BLaER1 treated with 17β-estradiol and CSF1 and Interleukin-3, amounts not matched to agents 10 nM and 100 nM (cell line): ENCODE measurements around the gene OSM.

Experiments
- H3K27ac ChIP-seq, 11 experiments: shearing (Covaris generic); formaldehyde crosslinking; 2 replicates each; pipeline ENCODE4 v1.8.1; 2022
- H3K27me3 ChIP-seq, 11 experiments: shearing (Covaris generic); formaldehyde crosslinking; 2 replicates each; pipeline ENCODE4 v1.8.1; 2022
- H3K36me3 ChIP-seq, 11 experiments: shearing (Covaris generic); formaldehyde crosslinking; 2 replicates each; pipeline ENCODE4 v1.8.1; 2022
- H3K4me1 ChIP-seq, 10 experiments: shearing (Covaris generic); formaldehyde crosslinking; 2 replicates each; pipeline ENCODE4 v1.8.1; 2022
- H3K4me2 ChIP-seq, 11 experiments: shearing (Covaris generic); formaldehyde crosslinking; 2 replicates each; pipeline ENCODE4 v1.8.1; 2022
- H3K4me3 ChIP-seq, 10 experiments: shearing (Covaris generic); formaldehyde crosslinking; 2 replicates each; pipeline ENCODE4 v1.8.1; 2022
- H3K9ac ChIP-seq, 11 experiments: shearing (Covaris generic); formaldehyde crosslinking; 2 replicates each; pipeline ENCODE4 v1.8.1; 2022
- H3K9me3 ChIP-seq, 11 experiments: shearing (Covaris generic); formaldehyde crosslinking; replicated peaks in 1 of 11; 2 replicates each; pipeline ENCODE4 v1.8.1; 2022
- H4K20me1 ChIP-seq, 11 experiments: shearing (Covaris generic); formaldehyde crosslinking; 2 replicates each; pipeline ENCODE4 v1.8.1; 2022
- Cebpa-rat ChIP-seq, 11 experiments: shearing (Covaris generic); IDR thresholded peaks; 2 replicates each; pipeline ENCODE4 v1.8.1; 2022

The OSM gene

GRCh38 chr22:30290342-30291057 is 23.8 kb upstream of the OSM start:
- H3K4me3 ChIP-seq: peak overlapping the region in 7 of 10 experiments; percentile 69 to 80 (median 73); a peak in 10 of 20 replicates
- H3K9me3 ChIP-seq: no peaks in the 10 kb centered on the region
- H3K27ac ChIP-seq: peak overlapping the region; percentile 12 to 89 (median 78); a peak in 20 of 22 replicates

GRCh38 chr22:30289980-30290313 is 23.3 kb upstream of the OSM start:
- Histone ChIP-seq H3K9ac (peak overlapping the region; percentile 49 to 83 (median 76); a peak in 20 of 22 replicates), H3K36me3 (peaks cover 19 to 40% (median 32%) of the 10 kb centered on the region in 11 experiments; a peak in 21 of 22 replicates), H4K20me1 (peaks cover 0 to 29% (median 0%) of the 10 kb centered on the region in 11 experiments; a peak in 3 of 22 replicates), H3K9me3 (no peaks in the 10 kb centered on the region), H3K4me3 (peak overlapping the region; percentile 61 to 82 (median 73); a peak in 17 of 20 replicates), H3K27ac (peak overlapping the region in 10 of 11 experiments; percentile 48 to 89 (median 80); a peak in 20 of 22 replicates), H3K27me3 (no peaks in the 10 kb centered on the region), H3K4me1 (peaks cover 64 to 89% (median 70%) of the 10 kb centered on the region in 10 experiments), H3K4me2 (peak overlapping the region; percentile 96 to 100 (median 99))
- TF ChIP-seq Cebpa-rat (IDR thresholded peaks at IDR 0.05): no peak

More at GRCh38 chr22:30290342-30291057, 23.8 kb upstream of the OSM start:
- Histone ChIP-seq H3K4me1 (peaks cover 58 to 89% (median 74%) of the 10 kb centered on the region in 10 experiments), H3K9ac (peak overlapping the region; percentile 49 to 83 (median 76); a peak in 20 of 22 replicates), H3K27me3 (no peaks in the 10 kb centered on the region), H4K20me1 (peaks cover 0 to 34% (median 0%) of the 10 kb centered on the region in 11 experiments; a peak in 3 of 22 replicates), H3K4me2 (peak overlapping the region; percentile 96 to 100 (median 99)), H3K36me3 (peaks cover 19 to 40% (median 36%) of the 10 kb centered on the region in 11 experiments; a peak in 21 of 22 replicates)
- TF ChIP-seq Cebpa-rat (IDR thresholded peaks at IDR 0.05): no peak

GRCh38 chr22:30289141-30289979 is 22.7 kb upstream of the OSM start, which contains the start of gene CASTOR1:
Gene CASTOR1 (minus strand): TSS chr22:30289505. CDS start chr22:30289497, 8 bp downstream.
- H3K36me3 ChIP-seq: peaks cover 17 to 36% (median 27%) of the 10 kb centered on the region in 11 experiments; a peak in 21 of 22 replicates
- peak within 1 kb of the TSS; percentile 61 to 82 (median 73) for H3K4me3 ChIP-seq
- H3K27ac ChIP-seq: peak within 1 kb of the TSS; percentile 36 to 89 (median 78); a peak in 20 of 22 replicates
- no peaks in the 10 kb centered on the region for H3K9me3 ChIP-seq
- H4K20me1 ChIP-seq: peaks cover 0 to 26% (median 0%) of the 10 kb centered on the region in 11 experiments; a peak in 3 of 22 replicates
- H3K27me3 ChIP-seq: no peaks in the 10 kb centered on the region
- H3K9ac ChIP-seq: peak within 1 kb of the TSS; percentile 70 to 87 (median 81)
- TF ChIP-seq Cebpa-rat (IDR thresholded peaks at IDR 0.05): no peak
- peaks cover 62 to 91% (median 71%) of the 10 kb centered on the region in 10 experiments for H3K4me1 ChIP-seq
- H3K4me2 ChIP-seq: peak within 1 kb of the TSS; percentile 96 to 100 (median 99)

GRCh38 chr22:30288419-30289140 is 21.9 kb upstream of the OSM start:
- Histone ChIP-seq H3K27me3 (no peaks in the 10 kb centered on the region), H3K4me1 (peaks cover 62 to 91% (median 77%) of the 10 kb centered on the region in 10 experiments), H3K4me3 (peak overlapping the region; percentile 61 to 82 (median 73)), H4K20me1 (peaks cover 0 to 18% (median 0%) of the 10 kb centered on the region in 11 experiments; a peak in 3 of 22 replicates), H3K4me2 (peak overlapping the region; percentile 96 to 100 (median 99)), H3K9me3 (no peaks in the 10 kb centered on the region), H3K36me3 (peaks cover 9 to 29% (median 19%) of the 10 kb centered on the region in 11 experiments; a peak in 21 of 22 replicates), H3K9ac (peak overlapping the region; percentile 70 to 87 (median 81)), H3K27ac (peak overlapping the region; percentile 36 to 89 (median 78); a peak in 20 of 22 replicates)
- no peak for TF ChIP-seq Cebpa-rat (IDR thresholded peaks at IDR 0.05)

GRCh38 chr22:30287648-30288418 is 21.2 kb upstream of the OSM start:
- peak overlapping the region in 1 of 11 experiments; percentile 66; a peak in 1 of 22 replicates for H3K27ac ChIP-seq
- H3K36me3 ChIP-seq: peaks cover 3 to 21% (median 12%) of the 10 kb centered on the region in 11 experiments; a peak in 20 of 22 replicates
- H4K20me1 ChIP-seq: peaks cover 0 to 15% (median 0%) of the 10 kb centered on the region in 11 experiments; a peak in 1 of 22 replicates
- no peak for TF ChIP-seq Cebpa-rat (IDR thresholded peaks at IDR 0.05)
- no peaks in the 10 kb centered on the region for H3K9me3 ChIP-seq
- H3K4me3 ChIP-seq: peak overlapping the region in 6 of 10 experiments; percentile 69 to 82 (median 78); a peak in 9 of 20 replicates
- peak overlapping the region in 5 of 11 experiments; percentile 33 to 87 (median 83); a peak in 11 of 22 replicates for H3K9ac ChIP-seq
- no peaks in the 10 kb centered on the region for H3K27me3 ChIP-seq
- H3K4me1 ChIP-seq: peaks cover 62 to 92% (median 81%) of the 10 kb centered on the region in 10 experiments
- peak overlapping the region; percentile 96 to 100 (median 99) for H3K4me2 ChIP-seq

GRCh38 chr22:30286813-30287647 is 20.4 kb upstream of the OSM start:
- H3K9me3 ChIP-seq: no peaks in the 10 kb centered on the region
- H3K9ac ChIP-seq: peak overlapping the region in 1 of 11 experiments; percentile 40; a peak in 1 of 22 replicates
- no peak for TF ChIP-seq Cebpa-rat (IDR thresholded peaks at IDR 0.05)
- H3K36me3 ChIP-seq: peaks cover 0 to 13% (median 4%) of the 10 kb centered on the region in 11 experiments; a peak in 12 of 22 replicates
- H3K4me1 ChIP-seq: peaks cover 62 to 92% (median 80%) of the 10 kb centered on the region in 10 experiments
- H3K27ac ChIP-seq: peak overlapping the region in 3 of 11 experiments; percentile 84 to 94 (median 93); a peak in 2 of 22 replicates
- H3K4me3 ChIP-seq: no peak overlapping the region
- H3K27me3 ChIP-seq: no peaks in the 10 kb centered on the region
- peak overlapping the region in 3 of 11 experiments; percentile 99 to 100 (median 99); a peak in 6 of 22 replicates for H3K4me2 ChIP-seq
- peaks cover 0 to 12% (median 0%) of the 10 kb centered on the region in 11 experiments; a peak in 1 of 22 replicates for H4K20me1 ChIP-seq
